Common myeloid progenitor, CD34-positive (primary cell): ENCODE measurements around the gene WWOX.

Source experiments
- CTCF ChIA-PET: fragments of 350-600 bp; sonication (Branson Sonifier 250); formaldehyde crosslinking; loops from one replicate; lab custom pipeline; 2021; ENCODE audit warnings: antibody characterized with exemption; lab: Charles Lee
- POLR2A ChIA-PET: fragments of 350-600 bp; sonication (Branson Sonifier 250); formaldehyde crosslinking; loops from one replicate; lab custom pipeline; 2021; ENCODE audit warnings: antibody characterized with exemption; lab: Charles Lee
- DNase-seq, 3 donors: peaks; one replicate each; pipeline versions ENCODE4 v3.0.0 to v3.0.0-alpha.2; 2013
- H3K27ac ChIP-seq, 2 experiments: 1 replicate in 1 of 2; 2 replicates in 1 of 2; pipeline ENCODE4 v1.7.0; 2013; ENCODE audit warnings: inconsistent platforms in 2 of 2, low read length in 2 of 2, mild to moderate bottlenecking in 2 of 2, low read depth in 1 of 2, moderate library complexity in 1 of 2; ENCODE audit not compliant: severe bottlenecking in 2 of 2, insufficient read depth in 1 of 2, poor library complexity in 1 of 2
- H3K27me3 ChIP-seq, 5 experiments: replicated peaks in 2 of 5; 1 replicate in 3 of 5; 2 replicates in 2 of 5; pipeline versions ENCODE4 v1.6.1 to v1.7.0; 2013; ENCODE audit warnings: low read length in 4 of 5, mild to moderate bottlenecking in 2 of 5, moderate library complexity in 2 of 5, inconsistent platforms in 1 of 5; ENCODE audit not compliant: insufficient read depth in 5 of 5, control insufficient read depth in 4 of 5
- H3K36me3 ChIP-seq, 4 experiments: 1 replicate in 2 of 4; 2 replicates in 2 of 4; pipeline versions ENCODE4 v1.6.1 to v1.7.0; 2013; ENCODE audit warnings: low read length in 3 of 4, control low read depth in 1 of 4, mild to moderate bottlenecking in 1 of 4; ENCODE audit not compliant: control insufficient read depth in 4 of 4, insufficient read depth in 4 of 4
- H3K4me1 ChIP-seq, 4 experiments: 1 replicate in 3 of 4; 2 replicates in 1 of 4; pipeline versions ENCODE4 v1.6.1 to v1.7.1; 2013; ENCODE audit warnings: low read length in 3 of 4, mild to moderate bottlenecking in 3 of 4, control low read depth in 1 of 4, inconsistent platforms in 1 of 4, moderate library complexity in 1 of 4; ENCODE audit not compliant: control insufficient read depth in 4 of 4, insufficient read depth in 4 of 4; ENCODE audit errors: control extremely low read depth in 1 of 4
- H3K4me3 ChIP-seq, 7 experiments: 1 replicate in 4 of 7; 2 replicates in 3 of 7; pipeline versions ENCODE4 v1.5.1 to v1.7.0; 2013; ENCODE audit warnings: mild to moderate bottlenecking in 7 of 7, low read length in 6 of 7, moderate library complexity in 6 of 7, inconsistent platforms in 2 of 7, low read depth in 2 of 7, control low read depth in 1 of 7; ENCODE audit not compliant: insufficient read depth in 4 of 7, control insufficient read depth in 1 of 7; ENCODE audit errors: extremely low read depth in 1 of 7
- H3K9me3 ChIP-seq, 5 experiments: 1 replicate in 4 of 5; 2 replicates in 1 of 5; pipeline versions ENCODE4 v1.6.1 to v1.7.1; 2013; ENCODE audit warnings: low read length in 4 of 5, mild to moderate bottlenecking in 2 of 5, inconsistent platforms in 1 of 5, low read depth in 1 of 5, moderate library complexity in 1 of 5; ENCODE audit not compliant: control insufficient read depth in 4 of 5, insufficient read depth in 2 of 5; ENCODE audit errors: control extremely low read depth in 1 of 5
- WGBS: methylation state at CpG from one replicate; pipeline ENCODE4 v1.1.5; 2013; ENCODE audit not compliant: insufficient coverage; 5-methylcytosine and 5-hydroxymethylcytosine counted together

Gene WWOX

DNA sequence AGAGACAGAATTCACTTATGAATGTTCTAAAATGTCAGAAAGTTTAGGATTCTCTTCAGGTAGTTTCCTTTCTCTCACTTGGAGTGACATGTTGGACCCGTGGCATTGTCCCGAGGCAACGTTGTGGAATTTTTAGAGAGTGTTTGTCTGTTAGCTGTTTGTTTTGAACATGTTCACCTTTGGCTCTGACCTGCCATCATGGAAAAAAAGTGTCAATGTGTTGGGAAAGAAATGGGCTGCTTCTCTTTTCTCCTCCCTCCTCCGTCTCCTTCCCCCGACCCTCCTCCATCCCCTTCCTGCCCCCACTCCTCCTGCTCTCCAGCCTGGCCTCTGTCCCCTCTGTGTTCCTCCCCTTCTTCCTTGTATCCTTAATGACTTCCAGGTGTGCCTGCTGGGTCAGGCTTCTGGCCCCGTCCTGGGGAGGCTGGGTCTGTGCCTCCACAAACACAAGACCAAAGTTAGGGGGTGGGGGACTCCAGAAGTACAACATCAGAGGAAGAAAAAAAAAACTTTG, 1038.0 kb downstream of the WWOX start:
- no peak for DNase-seq
- H3K27me3 ChIP-seq, result no peaks in the 10 kb centered on the region
- ChIA-PET POLR2A (no interaction called here), CTCF (no interaction called here)
- no peak overlapping the region for H3K4me3 ChIP-seq
- H3K4me1 ChIP-seq, result peaks cover 0 to 6% (median 2%) of the 10 kb centered on the region in 4 experiments
- no peaks in the 10 kb centered on the region for H3K9me3 ChIP-seq
- no peak overlapping the region for H3K27ac ChIP-seq
- 92% methylated on average over 2 of the region's 6 CpGs for WGBS
- no peaks in the 10 kb centered on the region for H3K36me3 ChIP-seq

GRCh38 chr16:79139799-79140198, 1040.3 kb downstream of the WWOX start:
- CTCF ChIA-PET, result no interaction called here

DNA sequence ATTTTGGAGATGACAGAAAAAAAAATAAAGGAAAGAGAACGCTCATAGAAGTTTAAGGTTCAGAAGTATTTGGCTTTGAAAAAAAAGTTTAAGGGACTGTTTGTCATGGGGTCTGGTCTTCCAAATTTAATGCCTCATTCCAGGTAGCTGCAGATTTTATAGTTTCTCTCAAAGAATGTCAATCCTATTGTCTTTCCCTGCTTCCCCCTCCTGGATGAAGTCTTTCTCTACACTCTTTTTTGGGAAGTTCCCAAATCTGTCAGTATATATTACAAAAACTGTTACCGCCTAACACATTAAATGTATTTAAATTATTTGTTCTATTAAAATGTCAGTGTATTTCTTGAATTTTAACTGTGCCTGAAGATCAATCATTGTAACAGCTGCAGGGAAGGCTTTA, 1043.6 kb downstream of the WWOX start:
- Histone ChIP-seq H3K36me3 (no peaks in the 10 kb centered on the region), H3K27ac (no peak overlapping the region), H3K4me1 (peaks cover 0 to 5% (median 0%) of the 10 kb centered on the region in 4 experiments), H3K4me3 (no peak overlapping the region), H3K9me3 (no peaks in the 10 kb centered on the region), H3K27me3 (no peaks in the 10 kb centered on the region)
- WGBS, result no CpG with 5 or more reads among the region's 2 CpGs
- DNase-seq, result no peak
- CTCF ChIA-PET, result interaction anchor here (1.0 to 1.4 kb wide), 2 partner anchors 8 to 53 kb away, joined by 3 to 4 read pairs; no protein-coding TSS in a partner anchor
- POLR2A ChIA-PET, result interaction anchor here (1.1 kb wide), 1 partner anchor 19 kb away, joined by 3 read pairs; no protein-coding TSS in a partner anchor

More at GRCh38 chr16:79139799-79140198, 1040.3 kb downstream of the WWOX start:
- H3K4me3 ChIP-seq, result no peak overlapping the region
- 100% methylated on average over 6 of the region's 7 CpGs for WGBS
- no peaks in the 10 kb centered on the region for H3K36me3 ChIP-seq
- H3K27me3 ChIP-seq, result no peaks in the 10 kb centered on the region
- no peak for DNase-seq
- peaks cover 0 to 5% (median 0%) of the 10 kb centered on the region in 4 experiments for H3K4me1 ChIP-seq
- POLR2A ChIA-PET, result no interaction called here
- H3K9me3 ChIP-seq, result no peaks in the 10 kb centered on the region
- no peak overlapping the region for H3K27ac ChIP-seq

DNA sequence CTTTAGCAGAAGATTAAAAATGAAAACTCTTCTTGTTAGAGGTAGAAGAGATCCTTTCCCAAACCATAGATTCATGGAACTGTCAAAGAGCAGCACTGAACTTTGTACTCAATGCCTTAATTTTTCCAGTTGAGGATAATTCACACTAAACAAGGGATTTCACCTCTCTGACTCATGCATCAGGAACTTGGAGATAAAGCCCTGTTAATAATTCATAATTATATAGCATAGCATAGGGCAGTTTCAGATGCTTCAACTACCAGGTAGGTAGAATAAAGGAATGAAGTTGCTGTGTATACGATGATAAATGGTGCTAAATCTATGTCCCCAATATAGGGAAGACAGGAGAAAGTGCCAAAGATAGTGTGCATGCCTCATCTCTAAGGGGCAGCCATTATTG, 1050.7 kb downstream of the WWOX start:
- no peak for DNase-seq
- Histone ChIP-seq H3K36me3 (no peaks in the 10 kb centered on the region), H3K9me3 (no peaks in the 10 kb centered on the region), H3K4me1 (peaks cover 0 to 3% (median 1%) of the 10 kb centered on the region in 4 experiments), H3K27me3 (no peaks in the 10 kb centered on the region), H3K4me3 (no peak overlapping the region), H3K27ac (no peak overlapping the region)
- ChIA-PET POLR2A (no interaction called here), CTCF (no interaction called here)
- WGBS, result 100% methylated on average over 1 of the region's 1 CpG

DNA sequence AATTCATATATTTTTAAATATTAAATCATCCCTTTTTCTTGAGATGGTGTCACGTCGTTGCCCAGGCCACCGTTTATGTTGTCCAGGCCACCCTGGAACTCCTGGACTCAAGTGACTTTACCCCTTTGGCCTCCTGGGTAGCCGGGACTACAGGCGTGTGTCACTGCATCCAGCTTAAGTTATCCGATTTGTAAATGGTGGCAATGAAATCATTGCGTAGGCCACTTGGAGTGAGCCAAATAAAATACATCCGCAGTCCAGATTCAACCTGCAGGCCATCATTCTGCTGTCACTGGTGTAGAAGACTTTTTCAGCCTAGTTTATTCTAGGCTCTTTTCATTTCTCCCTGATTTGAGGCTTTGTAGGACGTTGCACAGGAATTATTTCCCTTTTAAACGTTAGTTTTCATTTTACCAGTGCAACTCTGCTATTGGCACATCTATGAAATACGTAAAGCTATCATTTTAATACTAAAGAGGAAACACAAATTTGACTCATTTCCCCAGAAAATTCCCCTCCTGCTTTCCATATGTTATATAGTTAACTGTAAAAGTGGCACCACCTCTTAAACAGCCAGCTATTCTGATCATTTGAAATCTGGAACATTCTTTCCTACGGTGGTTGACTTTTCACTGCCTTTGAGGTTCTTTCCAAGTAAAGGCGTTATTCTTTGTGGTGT, 1051.3 kb downstream of the WWOX start:
- no peaks in the 10 kb centered on the region for H3K27me3 ChIP-seq
- ChIA-PET CTCF (no interaction called here), POLR2A (no interaction called here)
- DNase-seq, result peak in 1 of 3 donors; percentile 23
- H3K4me1 ChIP-seq, result peaks cover 0 to 3% (median 1%) of the 10 kb centered on the region in 4 experiments
- H3K4me3 ChIP-seq, result no peak overlapping the region
- no peak overlapping the region for H3K27ac ChIP-seq
- no peaks in the 10 kb centered on the region for H3K36me3 ChIP-seq
- H3K9me3 ChIP-seq, result no peaks in the 10 kb centered on the region
- WGBS, result 94% methylated on average over 11 of the region's 13 CpGs

GRCh38 chr16:79154086-79154485, 1054.6 kb downstream of the WWOX start:
- CTCF ChIA-PET, result no interaction called here
- Histone ChIP-seq H3K27me3 (no peaks in the 10 kb centered on the region), H3K36me3 (no peaks in the 10 kb centered on the region), H3K9me3 (no peaks in the 10 kb centered on the region), H3K27ac (no peak overlapping the region), H3K4me1 (peaks cover 0 to 13% (median 6%) of the 10 kb centered on the region in 4 experiments), H3K4me3 (no peak overlapping the region)
- POLR2A ChIA-PET, result no interaction called here
- 100% methylated on average over 2 of the region's 3 CpGs for WGBS
- DNase-seq, result no peak

DNA sequence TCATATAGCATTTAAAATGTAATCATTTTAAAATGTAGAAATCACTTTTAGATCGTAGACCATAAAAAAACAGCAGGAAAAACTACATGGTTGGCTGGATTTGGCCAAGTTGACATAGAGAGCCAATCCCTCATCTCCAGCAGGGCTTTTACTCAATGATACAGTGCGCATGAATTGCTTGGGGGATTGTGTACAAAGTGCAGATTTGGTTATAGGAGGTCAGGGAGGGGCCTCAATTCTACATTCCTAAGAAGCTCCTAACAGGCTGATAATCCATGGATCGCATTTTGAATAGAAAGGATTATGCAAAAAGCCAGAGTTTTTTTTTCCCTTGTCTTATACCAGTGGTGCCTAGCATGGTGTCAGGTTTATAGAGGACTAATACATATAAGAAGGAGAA, 1056.0 kb downstream of the WWOX start:
- CTCF ChIA-PET, result interaction anchor here (1.4 kb wide), 1 partner anchor 26 kb away, joined by 3 read pairs; no protein-coding TSS in a partner anchor
- WGBS, result 100% methylated on average over 3 of the region's 3 CpGs
- no peaks in the 10 kb centered on the region for H3K9me3 ChIP-seq
- no peak overlapping the region for H3K27ac ChIP-seq
- no peaks in the 10 kb centered on the region for H3K27me3 ChIP-seq
- H3K4me3 ChIP-seq, result no peak overlapping the region
- peaks cover 0 to 13% (median 6%) of the 10 kb centered on the region in 4 experiments for H3K4me1 ChIP-seq
- no peaks in the 10 kb centered on the region for H3K36me3 ChIP-seq
- POLR2A ChIA-PET, result no interaction called here
- DNase-seq, result no peak
